SJSA1 (cell line): ENCODE measurements around the gene RNF186. TPM values are rescaled to one million over a fixed set of nuclear protein-coding genes. Genes with fewer than 3 reads are reported as not detected.
"Not testable (repeated sequence)": the region's sequence is repeated elsewhere in the genome, so short reads cannot be mapped to it uniquely, and the experiment has no call there.

Experiments used
- DNase-seq, 2 experiments: peaks; one replicate each; pipeline ENCODE4 v3.0.0-alpha.2; 2015 to 2020; ENCODE audit warnings: low spot score in 2 of 2, low read depth in 1 of 2
- H3K27ac ChIP-seq: fragments of 250-450 bp; sonication (Bioruptor Pico); 2 replicates; pipeline ENCODE4 v1.5.1; 2020; ENCODE audit warnings: mild to moderate bottlenecking, moderate library complexity
- H3K27me3 ChIP-seq: fragments of 250-450 bp; sonication (Bioruptor Pico); replicated peaks from 2 replicates; pipeline ENCODE4 v1.5.1; 2020; ENCODE audit warnings: mild to moderate bottlenecking, moderate library complexity
- H3K36me3 ChIP-seq: fragments of 250-450 bp; sonication (Bioruptor Pico); 2 replicates; pipeline ENCODE4 v1.5.1; 2020; ENCODE audit warnings: mild to moderate bottlenecking
- H3K4me1 ChIP-seq: fragments of 250-450 bp; sonication (Bioruptor Pico); replicated peaks from 2 replicates; pipeline ENCODE4 v1.6.1; 2021; ENCODE audit warnings: mild to moderate bottlenecking
- H3K4me3 ChIP-seq: fragments of 250-450 bp; sonication (Bioruptor Pico); 2 replicates; pipeline ENCODE4 v1.5.1; 2020; ENCODE audit warnings: mild to moderate bottlenecking
- H3K9me3 ChIP-seq: fragments of 250-450 bp; sonication (Bioruptor Pico); replicated peaks from 2 replicates; pipeline ENCODE4 v1.5.1; 2020; ENCODE audit warnings: mild to moderate bottlenecking
- total RNA-seq: library from RNA; depleted of rRNA; stranded (reverse); fragments of >200 nt; shearing (Covaris generic); gene quantifications from 2 replicates; pipeline ENCODE4 v1.2.3, GENCODE V29; 2014

Gene RNF186
- total RNA-seq, 1 experiment from 2014 or later: not detected

- H3K4me3 ChIP-seq: no peak overlapping the region
- H3K27ac ChIP-seq: no peak overlapping the region
- no peak for DNase-seq
- H3K4me1 ChIP-seq: 0 out of 2 replicates have a peak, but pooled peaks cover 3% of the 10 kb centered on the region
- no peaks in the 10 kb centered on the region for H3K27me3 ChIP-seq
- H3K36me3 ChIP-seq: no peaks in the 10 kb centered on the region
- no peaks in the 10 kb centered on the region for H3K9me3 ChIP-seq
These were observed 30.5 kb upstream of the RNF186 start for GRCh38 chr1:19845555-19845954.

GRCh38 chr1:19844731-19845495 is 29.8 kb upstream of the RNF186 start:
- no peaks in the 10 kb centered on the region for H3K36me3 ChIP-seq
- no peaks in the 10 kb centered on the region for H3K27me3 ChIP-seq
- H3K4me1 ChIP-seq: 0 out of 2 replicates have a peak, but pooled peaks cover 3% of the 10 kb centered on the region
- no peak overlapping the region for H3K4me3 ChIP-seq
- no peak for DNase-seq
- no peak overlapping the region for H3K27ac ChIP-seq
- no peaks in the 10 kb centered on the region for H3K9me3 ChIP-seq

GRCh38 chr1:19840228-19840627 is 25.1 kb upstream of the RNF186 start:
- Histone ChIP-seq H3K27me3 (no peaks in the 10 kb centered on the region), H3K4me1 (peaks cover 14% of the 10 kb centered on the region), H3K36me3 (no peaks in the 10 kb centered on the region), H3K9me3 (no peaks in the 10 kb centered on the region; the same call in 1 of the 2 replicates), H3K27ac (no peak overlapping the region), H3K4me3 (no peak overlapping the region)
- no peak for DNase-seq

- no peaks in the 10 kb centered on the region; the same call in 1 of the 2 replicates for H3K9me3 ChIP-seq
- H3K4me1 ChIP-seq: peaks cover 17% of the 10 kb centered on the region
- H3K27ac ChIP-seq: no peak overlapping the region
- no peaks in the 10 kb centered on the region for H3K27me3 ChIP-seq
- no peaks in the 10 kb centered on the region for H3K36me3 ChIP-seq
- no peak overlapping the region for H3K4me3 ChIP-seq
- DNase-seq: no peak
These were observed 22.8 kb upstream of the RNF186 start for GRCh38 chr1:19837866-19838265.

- peak in 1 of 2 experiments; percentile 55 for DNase-seq
- Histone ChIP-seq H3K4me1 (peaks cover 17% of the 10 kb centered on the region), H3K27me3 (no peaks in the 10 kb centered on the region), H3K27ac (peak overlapping the region; percentile 43), H3K4me3 (no peak overlapping the region), H3K9me3 (no peaks in the 10 kb centered on the region; the same call in 1 of the 2 replicates), H3K36me3 (no peaks in the 10 kb centered on the region)
These were observed 20.5 kb upstream of the RNF186 start for GRCh38 chr1:19835578-19835977.

- no peaks in the 10 kb centered on the region for H3K36me3 ChIP-seq
- H3K9me3 ChIP-seq: peaks cover 2% of the 10 kb centered on the region; the same call in 1 of the 2 replicates
- H3K27ac ChIP-seq: no peak overlapping the region
- peaks cover 17% of the 10 kb centered on the region for H3K4me1 ChIP-seq
- DNase-seq: no peak
- H3K27me3 ChIP-seq: no peaks in the 10 kb centered on the region
- H3K4me3 ChIP-seq: no peak overlapping the region
These were observed 16.4 kb upstream of the RNF186 start for GRCh38 chr1:19831441-19831840.

- H3K36me3 ChIP-seq: no peaks in the 10 kb centered on the region
- H3K4me3 ChIP-seq: no peak overlapping the region
- no peaks in the 10 kb centered on the region for H3K4me1 ChIP-seq
- no peaks in the 10 kb centered on the region for H3K27me3 ChIP-seq
- H3K27ac ChIP-seq: no peak overlapping the region
- H3K9me3 ChIP-seq: peaks cover 7% of the 10 kb centered on the region
- no peak for DNase-seq
These were observed 13.5 kb upstream of the RNF186 start for GRCh38 chr1:19828546-19828945.

- Histone ChIP-seq H3K4me3 (no peak overlapping the region), H3K9me3 (peaks cover 7% of the 10 kb centered on the region), H3K27ac (no peak overlapping the region), H3K36me3 (no peaks in the 10 kb centered on the region), H3K4me1 (no peaks in the 10 kb centered on the region), H3K27me3 (no peaks in the 10 kb centered on the region)
- no peak for DNase-seq
These were observed 10.2 kb upstream of the RNF186 start for GRCh38 chr1:19825298-19825697.

GRCh38 chr1:19824541-19824940 is 9.5 kb upstream of the RNF186 start:
- no peak for DNase-seq
- Histone ChIP-seq H3K36me3 (no peaks in the 10 kb centered on the region), H3K27me3 (no peaks in the 10 kb centered on the region), H3K4me1 (no peaks in the 10 kb centered on the region), H3K9me3 (peaks cover 7% of the 10 kb centered on the region), H3K27ac (no peak overlapping the region), H3K4me3 (no peak overlapping the region)

- no peak for DNase-seq
- no peaks in the 10 kb centered on the region for H3K36me3 ChIP-seq
- H3K27ac ChIP-seq: no peak overlapping the region
These were observed 9.0 kb upstream of the RNF186 start for GRCh38 chr1:19824036-19824435.

GRCh38 chr1:19819701-19820100 is 4.6 kb upstream of the RNF186 start:
- DNase-seq: no peak
- no peaks in the 10 kb centered on the region for H3K4me1 ChIP-seq
- no peaks in the 10 kb centered on the region for H3K36me3 ChIP-seq
- no peak overlapping the region for H3K27ac ChIP-seq
- peaks cover 5% of the 10 kb centered on the region for H3K9me3 ChIP-seq
- H3K4me3 ChIP-seq: no peak overlapping the region
- H3K27me3 ChIP-seq: no peaks in the 10 kb centered on the region

More at GRCh38 chr1:19824036-19824435, 9.0 kb upstream of the RNF186 start:
- Histone ChIP-seq H3K4me3 (no peak overlapping the region), H3K27me3 (no peaks in the 10 kb centered on the region), H3K4me1 (no peaks in the 10 kb centered on the region), H3K9me3 (peaks cover 7% of the 10 kb centered on the region)

GRCh38 chr1:19818324-19818723 is 3.2 kb upstream of the RNF186 start:
- no peaks in the 10 kb centered on the region for H3K36me3 ChIP-seq
- no peak overlapping the region for H3K4me3 ChIP-seq
- no peaks in the 10 kb centered on the region for H3K27me3 ChIP-seq
- no peak overlapping the region for H3K27ac ChIP-seq
- DNase-seq: no peak
- no peaks in the 10 kb centered on the region for H3K4me1 ChIP-seq
- H3K9me3 ChIP-seq: no peaks in the 10 kb centered on the region

- no peaks in the 10 kb centered on the region for H3K36me3 ChIP-seq
- no peaks in the 10 kb centered on the region for H3K27me3 ChIP-seq
- H3K9me3 ChIP-seq: no peaks in the 10 kb centered on the region
- no peak for DNase-seq
- H3K27ac ChIP-seq: no peak overlapping the region
- no peak overlapping the region for H3K4me3 ChIP-seq
- H3K4me1 ChIP-seq: no peaks in the 10 kb centered on the region
These were observed 2.1 kb upstream of the RNF186 start for GRCh38 chr1:19817160-19817559.

GRCh38 chr1:19816737-19817086 is 1.6 kb upstream of the RNF186 start:
- not testable (repeated sequence) for DNase-seq, H3K9me3 ChIP-seq, H3K36me3 ChIP-seq, H3K27me3 ChIP-seq, H3K27ac ChIP-seq, H3K4me1 ChIP-seq, H3K4me3 ChIP-seq
